ENCODE results near the gene BCL2L11.

The BCL2L11 gene

GRCh38 chr2:111186933-111187332 is 66.2 kb downstream of the BCL2L11 start:
- Mint-ChIP-seq H3K27ac (no peak overlapping the region), H3K27me3 (ENCODE audit: low read depth) (no peaks in the 10 kb centered on the region), H3K9me3 (peaks cover 2% of the 10 kb centered on the region), H3K4me3 (no peak overlapping the region), H3K4me1 (peaks cover 6% of the 10 kb centered on the region), H3K36me3 (ENCODE audit: low read depth) (no peaks in the 10 kb centered on the region)
- no peak for TF ChIP-seq CTCF (IDR thresholded peaks at IDR 0.05; ENCODE audit: unreplicated experiment in 3 of 3)

- H3K4me1 Mint-ChIP-seq: peaks cover 9% of the 10 kb centered on the region
- no peak overlapping the region for H3K27ac Mint-ChIP-seq
- H3K27me3 Mint-ChIP-seq (ENCODE audit: low read depth): no peaks in the 10 kb centered on the region
- no peaks in the 10 kb centered on the region for H3K36me3 Mint-ChIP-seq (ENCODE audit: low read depth)
- peaks cover 2% of the 10 kb centered on the region for H3K9me3 Mint-ChIP-seq
- H3K4me3 Mint-ChIP-seq: no peak overlapping the region
- TF ChIP-seq CTCF (IDR thresholded peaks at IDR 0.05; ENCODE audit: unreplicated experiment in 3 of 3): no peak
Observed at GRCh38 chr2:111188681-111189080, 68.0 kb downstream of the BCL2L11 start.

GRCh38 chr2:111189106-111189505 is 68.4 kb downstream of the BCL2L11 start:
- H3K27me3 Mint-ChIP-seq (ENCODE audit: low read depth): no peaks in the 10 kb centered on the region
- no peaks in the 10 kb centered on the region for H3K36me3 Mint-ChIP-seq (ENCODE audit: low read depth)

GRCh38 chr2:111190816-111191540 is 70.3 kb downstream of the BCL2L11 start:
- Mint-ChIP-seq H3K4me3 (no peak overlapping the region), H3K9me3 (peaks cover 2% of the 10 kb centered on the region), H3K27ac (no peak overlapping the region), H3K27me3 (ENCODE audit: low read depth) (peaks cover 6% of the 10 kb centered on the region), H3K36me3 (ENCODE audit: low read depth) (no peaks in the 10 kb centered on the region), H3K4me1 (peaks cover 4% of the 10 kb centered on the region)
- no peak for TF ChIP-seq CTCF (IDR thresholded peaks at IDR 0.05; ENCODE audit: unreplicated experiment in 3 of 3)

More at GRCh38 chr2:111189106-111189505, 68.4 kb downstream of the BCL2L11 start:
- peaks cover 10% of the 10 kb centered on the region for H3K4me1 Mint-ChIP-seq
- no peak for TF ChIP-seq CTCF (IDR thresholded peaks at IDR 0.05; ENCODE audit: unreplicated experiment in 3 of 3)
- no peak overlapping the region for H3K27ac Mint-ChIP-seq
- no peak overlapping the region for H3K4me3 Mint-ChIP-seq
- H3K9me3 Mint-ChIP-seq: peaks cover 2% of the 10 kb centered on the region

GRCh38 chr2:111191877-111192276 is 71.2 kb downstream of the BCL2L11 start:
- H3K27me3 Mint-ChIP-seq (ENCODE audit: low read depth): peaks cover 6% of the 10 kb centered on the region
- no peak for TF ChIP-seq CTCF (IDR thresholded peaks at IDR 0.05; ENCODE audit: unreplicated experiment in 3 of 3)
- peaks cover 2% of the 10 kb centered on the region for H3K9me3 Mint-ChIP-seq
- H3K4me1 Mint-ChIP-seq: peaks cover 4% of the 10 kb centered on the region
- H3K27ac Mint-ChIP-seq: no peak overlapping the region
- no peaks in the 10 kb centered on the region for H3K36me3 Mint-ChIP-seq (ENCODE audit: low read depth)
- no peak overlapping the region for H3K4me3 Mint-ChIP-seq

GRCh38 chr2:111192776-111193368 is 72.2 kb downstream of the BCL2L11 start:
- H3K4me3 Mint-ChIP-seq: no peak overlapping the region
- no peaks in the 10 kb centered on the region for H3K36me3 Mint-ChIP-seq (ENCODE audit: low read depth)
- no peak for TF ChIP-seq CTCF (IDR thresholded peaks at IDR 0.05; ENCODE audit: unreplicated experiment in 3 of 3)

More at GRCh38 chr2:111192776-111193368, 72.2 kb downstream of the BCL2L11 start:
- H3K27me3 Mint-ChIP-seq (ENCODE audit: low read depth): peaks cover 6% of the 10 kb centered on the region
- no peak overlapping the region for H3K27ac Mint-ChIP-seq
- H3K4me1 Mint-ChIP-seq: peaks cover 4% of the 10 kb centered on the region
- peaks cover 2% of the 10 kb centered on the region for H3K9me3 Mint-ChIP-seq

Measured in nephron (organoid).